Lower leg skin (tissue), 3 donors: Measurements from ENCODE around the gene CHAMP1.

ENCODE experiments used
- POLR2A ChIP-seq, 2 donors: fragments of 450-650 bp; IDR thresholded peaks; one replicate each; pipeline ENCODE4 v1.6.1; 2016 to 2017; ENCODE audit warnings: antibody characterized with exemption in 2 of 2, mild to moderate bottlenecking in 1 of 2, moderate library complexity in 1 of 2
- TF ChIP-seq, protein P1 (sequence below), 3 donors: fragments of 450-650 bp; IDR thresholded peaks; one replicate each; pipeline ENCODE4 v1.5.1; 2016; ENCODE audit warnings: antibody characterized with exemption in 3 of 3, mild to moderate bottlenecking in 3 of 3, moderate library complexity in 2 of 3

DNA sequence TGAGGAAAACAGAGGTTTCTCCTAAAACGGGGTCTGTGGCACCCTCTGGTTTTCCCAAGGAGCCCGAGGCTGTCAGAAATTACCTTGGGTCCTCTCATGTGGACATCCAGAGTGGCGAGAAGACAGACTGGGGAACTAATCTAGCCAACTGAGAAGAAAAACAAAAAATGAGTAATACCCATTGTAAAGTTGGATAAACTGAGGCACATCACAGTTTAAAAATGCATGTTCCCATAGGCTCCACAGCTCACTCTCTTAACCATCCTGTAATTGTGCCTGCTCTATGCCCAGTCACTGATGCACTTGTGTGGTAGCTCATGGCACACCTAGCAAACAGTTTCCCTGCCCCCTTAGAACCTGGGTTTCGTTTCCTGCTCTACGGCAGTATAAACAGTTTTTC, 48.1 kb upstream of the CHAMP1 start:
- no peak for TF ChIP-seq POLR2A (IDR thresholded peaks at IDR 0.05)
- TF ChIP-seq, protein P1, sequence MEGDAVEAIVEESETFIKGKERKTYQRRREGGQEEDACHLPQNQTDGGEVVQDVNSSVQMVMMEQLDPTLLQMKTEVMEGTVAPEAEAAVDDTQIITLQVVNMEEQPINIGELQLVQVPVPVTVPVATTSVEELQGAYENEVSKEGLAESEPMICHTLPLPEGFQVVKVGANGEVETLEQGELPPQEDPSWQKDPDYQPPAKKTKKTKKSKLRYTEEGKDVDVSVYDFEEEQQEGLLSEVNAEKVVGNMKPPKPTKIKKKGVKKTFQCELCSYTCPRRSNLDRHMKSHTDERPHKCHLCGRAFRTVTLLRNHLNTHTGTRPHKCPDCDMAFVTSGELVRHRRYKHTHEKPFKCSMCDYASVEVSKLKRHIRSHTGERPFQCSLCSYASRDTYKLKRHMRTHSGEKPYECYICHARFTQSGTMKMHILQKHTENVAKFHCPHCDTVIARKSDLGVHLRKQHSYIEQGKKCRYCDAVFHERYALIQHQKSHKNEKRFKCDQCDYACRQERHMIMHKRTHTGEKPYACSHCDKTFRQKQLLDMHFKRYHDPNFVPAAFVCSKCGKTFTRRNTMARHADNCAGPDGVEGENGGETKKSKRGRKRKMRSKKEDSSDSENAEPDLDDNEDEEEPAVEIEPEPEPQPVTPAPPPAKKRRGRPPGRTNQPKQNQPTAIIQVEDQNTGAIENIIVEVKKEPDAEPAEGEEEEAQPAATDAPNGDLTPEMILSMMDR (IDR thresholded peaks at IDR 0.05), result no peak
